Activated CD8-positive, alpha-beta memory T cell treated with anti-CD3 and anti-CD28 coated beads for 36 hours (primary cell): ENCODE data around the gene DSN1. TPM values are rescaled to one million over a fixed set of nuclear protein-coding genes. Genes with fewer than 3 reads are reported as not detected.

Source experiments
- CTCF ChIA-PET: fragments of 350-600 bp; sonication (Branson Sonifier 250); formaldehyde crosslinking; loops from one replicate; lab custom pipeline; 2021; ENCODE audit warnings: antibody characterized with exemption; lab: Charles Lee
- POLR2A ChIA-PET: fragments of 350-600 bp; sonication (Branson Sonifier 250); formaldehyde crosslinking; loops from one replicate; lab custom pipeline; 2021; ENCODE audit warnings: antibody characterized with exemption; lab: Charles Lee
- total RNA-seq, 2 experiments: library from RNA; stranded (reverse); gene quantifications; one replicate each; pipeline ENCODE4 v1.2.3, GENCODE V29; 2021

Gene DSN1
- total RNA-seq, 2 experiments from 2014 or later: 22.3 to 25.9 TPM

GRCh38 chr20:36773107-36773596 lies 411 bp downstream of the DSN1 start:
- ChIA-PET POLR2A (interaction anchor here (0.6 to 1.3 kb wide), 3 partner anchors 18 to 169 kb away, joined by 3 to 5 read pairs (median 4); no protein-coding TSS in a partner anchor), CTCF (interaction anchor here (0.8 to 2.0 kb wide), 6 partner anchors 13 to 129 kb away, joined by 3 to 6 read pairs (median 4); a partner anchor contains a TSS)

GRCh38 chr20:36770680-36771079 lies 2.9 kb downstream of the DSN1 start:
- ChIA-PET CTCF (no interaction called here), POLR2A (no interaction called here)

GRCh38 chr20:36768768-36769430 lies 4.7 kb downstream of the DSN1 start:
- ChIA-PET POLR2A (no interaction called here), CTCF (interaction anchor here (1.3 kb wide), 1 partner anchor 40 kb away, joined by 3 read pairs; no protein-coding TSS in a partner anchor)

DNA sequence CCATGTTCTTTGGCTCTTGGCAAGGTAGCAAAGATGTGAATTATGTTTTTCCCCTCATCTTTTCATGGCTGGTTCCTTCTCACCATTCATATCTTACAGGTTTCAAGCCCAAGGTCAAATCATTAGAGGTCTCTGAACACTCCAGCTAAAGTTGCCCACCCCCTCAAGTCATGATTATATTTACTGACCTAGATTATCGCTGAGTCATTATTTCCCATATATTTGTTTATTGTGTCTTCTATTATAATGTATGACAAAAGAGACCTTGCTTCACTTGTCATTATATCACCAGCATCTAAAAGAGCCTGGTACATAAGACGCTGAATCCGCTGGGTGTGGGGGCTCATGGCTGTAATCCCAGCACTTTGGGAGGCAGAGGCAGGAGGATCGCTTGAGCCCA lies 12.4 kb downstream of the DSN1 start:
- ChIA-PET CTCF (no interaction called here), POLR2A (no interaction called here)

DNA sequence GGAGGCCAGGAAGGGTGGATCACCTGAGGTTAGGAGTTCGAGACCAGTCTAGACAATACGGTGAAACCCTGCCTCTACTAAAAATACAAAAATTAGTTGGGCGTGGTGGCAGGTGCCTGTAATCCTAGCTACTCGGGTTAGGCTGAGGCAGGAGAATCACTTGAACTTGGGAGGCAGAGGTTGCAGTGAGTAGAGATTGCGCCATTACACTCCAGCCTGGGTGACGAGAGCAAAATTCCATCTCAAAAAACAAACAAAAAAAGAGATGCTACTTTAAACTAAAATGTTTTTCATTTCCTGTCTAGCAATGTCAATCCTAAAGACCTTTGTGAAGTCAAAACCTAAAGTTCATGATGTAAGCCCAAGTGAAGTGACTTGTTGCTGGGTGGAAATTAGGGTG lies 12.9 kb downstream of the DSN1 start:
- CTCF ChIA-PET: interaction anchor here (1.0 kb wide), 1 partner anchor 13 kb away, joined by 3 read pairs; the partner anchor contains the start of gene DSN1
- POLR2A ChIA-PET: no interaction called here

DNA sequence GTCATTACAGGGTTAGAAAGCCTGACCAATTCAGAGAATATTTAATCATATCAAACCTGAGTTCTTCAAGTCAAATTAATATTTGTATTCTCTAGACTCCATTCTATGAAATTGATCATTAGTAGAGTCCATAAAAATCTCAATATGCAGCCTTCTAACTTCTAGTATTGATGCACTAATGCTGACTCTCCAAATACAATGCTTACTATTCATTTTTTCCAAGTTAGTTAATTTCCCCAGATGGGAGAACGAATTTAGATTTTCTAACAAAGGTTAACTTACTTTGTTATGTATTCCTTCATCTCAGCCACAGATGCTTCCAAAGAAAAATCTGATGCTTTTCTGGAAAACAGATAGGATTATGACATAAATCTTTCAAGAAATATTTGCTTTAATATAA lies 15.3 kb downstream of the DSN1 start:
- POLR2A ChIA-PET: no interaction called here
- CTCF ChIA-PET: no interaction called here

DNA sequence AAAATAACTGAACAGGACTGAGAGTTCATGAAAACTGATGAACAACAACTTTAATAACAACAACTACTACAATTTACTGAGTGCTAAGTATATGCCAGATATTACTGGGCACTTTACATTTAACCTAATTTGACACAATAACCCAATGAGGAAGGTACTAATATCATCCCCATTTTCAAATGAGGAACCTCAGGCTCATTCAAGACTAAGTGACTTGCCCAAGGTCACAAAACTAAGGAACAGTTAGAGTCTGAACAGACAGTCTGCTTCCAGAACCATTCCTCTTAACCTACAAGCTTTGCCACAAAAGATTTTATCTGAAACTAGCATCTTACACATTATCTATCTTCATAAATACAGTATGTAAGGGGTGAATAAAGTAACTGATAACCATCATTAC lies 17.1 kb downstream of the DSN1 start:
- ChIA-PET CTCF (no interaction called here), POLR2A (no interaction called here)

DNA sequence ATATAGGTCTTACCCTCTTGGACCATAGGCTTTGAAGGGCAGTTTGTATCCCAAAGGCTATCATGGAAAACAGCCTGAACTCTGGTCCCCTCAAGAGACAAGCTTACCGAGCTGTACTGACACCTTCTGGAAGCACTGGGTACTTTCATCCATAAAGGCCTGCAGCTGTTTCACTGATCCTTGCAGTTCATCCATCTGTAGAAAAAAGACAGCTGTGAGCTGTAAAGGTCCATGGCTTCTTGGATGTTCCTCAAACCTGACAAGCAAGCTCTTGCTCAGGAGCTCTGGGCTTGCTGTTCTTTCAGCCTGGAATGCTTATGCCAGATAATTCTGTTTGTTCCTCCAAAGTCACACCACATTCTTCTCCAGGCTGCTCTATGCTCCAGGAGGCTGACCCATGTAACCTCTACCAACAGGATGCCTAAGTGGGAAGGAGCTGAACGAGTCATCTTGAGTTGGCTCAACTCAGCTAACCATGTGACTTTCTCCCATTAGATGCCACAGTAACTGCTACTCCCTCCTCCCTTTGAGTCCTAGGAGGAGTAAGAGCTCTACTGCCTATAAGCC lies 18.8 kb downstream of the DSN1 start:
- ChIA-PET CTCF (interaction anchor here (0.5 to 1.5 kb wide), 10 partner anchors 8 to 161 kb away, joined by 3 to 6 read pairs (median 3); partner anchors contain the start of genes NDRG3 and RAB5IF), POLR2A (interaction anchor here (0.5 to 1.0 kb wide), 2 partner anchors 19 to 159 kb away, joined by 3 read pairs; partner anchors contain the start of gene DSN1)

DNA sequence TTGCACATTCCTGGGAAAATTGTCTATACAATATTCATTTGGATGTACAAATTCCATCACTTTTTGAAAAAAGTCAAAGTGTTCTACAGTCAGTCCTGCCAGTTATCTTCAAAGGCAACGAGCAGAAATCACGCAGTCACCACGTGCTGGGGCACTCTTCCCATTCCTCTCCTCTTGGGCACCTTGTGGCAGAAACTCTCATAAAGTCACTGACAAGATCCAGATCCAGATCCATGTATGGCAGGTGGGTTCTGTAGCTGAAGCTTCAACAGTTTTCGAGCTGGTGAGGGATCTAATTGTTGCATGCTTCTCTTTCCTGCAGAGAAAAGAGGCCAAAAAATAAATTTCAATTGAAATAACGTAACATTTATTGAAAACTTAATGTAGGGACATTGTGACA lies 21.0 kb downstream of the DSN1 start:
- ChIA-PET POLR2A (no interaction called here), CTCF (no interaction called here)

GRCh38 chr20:36745927-36746659 lies 27.5 kb downstream of the DSN1 start, which contains the start of gene NDRG3:
Gene NDRG3 (minus strand): TSS chr20:36746090. CDS start chr20:36721735, 24,355 bp downstream.
- ChIA-PET CTCF (interaction anchor here (0.7 to 1.8 kb wide), 4 partner anchors 9 to 102 kb away, joined by 3 to 4 read pairs (median 4); no protein-coding TSS in a partner anchor), POLR2A (interaction anchor here (0.5 to 0.8 kb wide), 3 partner anchors 104 to 1362 kb away, joined by 3 to 4 read pairs (median 3); partner anchors contain the start of gene AAR2)

DNA sequence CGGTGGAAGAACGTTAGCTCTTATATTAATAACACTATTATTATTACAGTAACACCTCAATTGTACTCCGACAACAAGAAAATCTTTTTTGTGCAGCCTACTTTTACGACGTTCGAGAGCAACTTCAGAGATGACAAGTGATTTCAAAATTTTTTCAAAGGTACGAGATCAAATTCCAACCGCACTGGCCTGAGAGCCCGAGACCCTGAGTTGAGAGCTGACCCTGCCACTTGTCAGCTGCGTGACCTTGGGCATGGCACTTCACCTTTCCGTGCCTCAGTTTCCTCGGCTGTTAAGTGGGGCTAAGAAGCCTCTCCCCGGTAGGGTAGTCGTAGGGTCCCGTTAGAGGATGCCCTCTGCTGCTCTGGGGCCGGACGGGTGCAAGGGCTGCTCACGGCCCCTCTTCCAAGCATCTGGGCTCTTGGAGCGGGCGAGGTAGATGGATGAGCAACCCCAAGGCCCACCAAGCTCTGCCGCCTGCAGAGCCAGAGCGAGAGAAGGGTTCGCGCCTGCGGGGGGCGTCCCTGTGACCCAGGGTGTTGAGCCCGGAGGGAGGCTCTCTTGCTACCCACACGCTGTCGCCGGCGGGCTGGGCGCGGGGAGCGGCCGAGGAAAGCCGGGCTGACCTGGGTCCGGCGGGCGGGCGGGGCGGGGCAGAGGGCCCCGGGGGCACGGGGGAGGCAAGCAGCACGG lies 28.2 kb downstream of the DSN1 start:
- CTCF ChIA-PET: interaction anchor here (1.1 to 2.1 kb wide), 4 partner anchors 12 to 15 kb away, joined by 3 to 9 read pairs (median 4); no protein-coding TSS in a partner anchor
- POLR2A ChIA-PET: interaction anchor here (0.7 kb wide), 1 partner anchor 636 kb away, joined by 3 read pairs; no protein-coding TSS in a partner anchor

DNA sequence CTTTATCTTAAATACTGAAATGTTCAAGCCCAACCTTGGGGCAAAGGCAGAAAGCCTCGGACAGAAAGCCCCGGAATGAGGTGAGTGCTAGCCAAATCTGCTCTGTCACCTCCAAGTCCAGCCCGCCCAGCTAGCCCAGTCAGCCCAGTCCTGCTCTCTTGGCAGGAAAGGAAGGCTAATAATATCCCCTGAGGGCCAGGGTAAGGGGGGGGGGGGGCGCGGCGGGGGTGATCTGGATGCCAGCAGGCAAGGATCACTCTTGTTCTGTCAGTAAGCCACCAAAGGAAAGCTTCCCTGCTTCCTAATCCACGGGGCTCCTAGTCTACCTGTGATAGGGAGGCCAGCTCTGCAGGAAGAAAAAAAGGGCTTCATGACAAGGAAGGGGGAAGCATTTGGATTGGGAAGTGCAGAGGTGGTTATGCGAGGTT lies 28.8 kb downstream of the DSN1 start:
- ChIA-PET CTCF (interaction anchor here (1.2 to 2.1 kb wide), 4 partner anchors 9 to 15 kb away, joined by 3 to 9 read pairs (median 4); no protein-coding TSS in a partner anchor), POLR2A (interaction anchor here (0.6 to 0.7 kb wide), 2 partner anchors 11 to 635 kb away, joined by 3 read pairs; no protein-coding TSS in a partner anchor)

- CTCF ChIA-PET: interaction anchor here (0.7 to 2.1 kb wide), 5 partner anchors 10 to 139 kb away, joined by 3 to 9 read pairs (median 3); partner anchors contain the start of gene RAB5IF
- POLR2A ChIA-PET: interaction anchor here (0.6 kb wide), 1 partner anchor 10 kb away, joined by 3 read pairs; no protein-coding TSS in a partner anchor
Measured at GRCh38 chr20:36744243-36744642, 29.3 kb downstream of the DSN1 start.

GRCh38 chr20:36742558-36742957 lies 31.0 kb downstream of the DSN1 start:
- ChIA-PET CTCF (interaction anchor here (1.2 kb wide), 1 partner anchor 130 kb away, joined by 3 read pairs; no protein-coding TSS in a partner anchor), POLR2A (no interaction called here)

DNA sequence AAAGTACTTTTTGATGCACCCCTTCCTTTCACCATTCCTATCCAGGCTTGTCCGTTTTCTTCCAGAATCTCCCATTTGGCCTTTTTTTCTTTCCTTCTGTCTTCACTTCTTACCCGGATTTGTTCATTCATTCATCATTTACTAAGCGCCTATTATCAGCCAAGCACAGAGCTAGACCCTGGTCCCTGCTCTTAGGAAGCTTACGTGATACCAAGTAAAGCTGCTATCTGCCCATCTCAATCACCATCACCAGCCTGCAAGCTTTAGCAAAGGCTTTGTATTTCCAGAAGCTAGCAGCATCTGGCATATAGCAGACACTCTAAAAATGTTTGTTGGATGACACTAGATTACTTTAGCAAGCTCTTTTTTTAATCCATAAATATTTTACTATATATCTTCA lies 32.5 kb downstream of the DSN1 start:
- ChIA-PET POLR2A (no interaction called here), CTCF (no interaction called here)

GRCh38 chr20:36737183-36737499 lies 36.4 kb downstream of the DSN1 start:
- POLR2A ChIA-PET: no interaction called here
- CTCF ChIA-PET: no interaction called here

DNA sequence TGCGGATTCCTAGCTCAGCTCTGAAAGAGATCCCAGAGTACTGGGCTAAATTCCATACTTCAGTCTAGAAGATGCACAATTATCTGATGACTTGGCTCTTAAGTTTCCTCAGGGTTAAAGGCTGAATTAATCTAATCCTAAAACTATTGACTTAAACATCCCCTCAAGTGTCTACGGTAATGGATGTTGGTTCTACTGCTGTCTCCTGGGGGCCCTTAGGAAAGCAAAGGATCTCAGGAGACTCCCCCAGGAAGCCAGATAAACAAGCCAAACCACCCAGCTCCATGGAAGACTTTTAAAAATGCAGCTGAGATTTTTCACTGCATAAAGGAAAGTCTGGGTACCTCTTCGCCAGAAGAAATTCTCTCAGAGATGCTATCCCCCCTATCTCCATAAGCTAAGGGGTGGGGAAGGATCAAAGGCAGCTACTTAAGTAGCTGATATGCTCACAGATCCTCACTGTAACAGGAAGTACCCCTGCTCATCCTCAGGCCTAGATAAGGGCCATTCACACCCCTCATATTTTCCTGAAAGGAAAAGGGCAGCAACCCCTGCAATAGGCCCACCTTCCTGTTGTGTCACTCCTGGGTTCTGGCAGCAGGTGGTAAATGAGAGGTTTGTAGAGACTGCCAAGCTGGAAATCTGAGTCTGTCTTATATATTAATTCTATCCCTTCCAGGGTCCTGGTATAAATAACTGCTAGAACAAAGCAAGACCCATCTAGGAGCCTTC lies 36.9 kb downstream of the DSN1 start:
- ChIA-PET CTCF (interaction anchor here (0.7 to 1.4 kb wide), 2 partner anchors 21 to 40 kb away, joined by 3 read pairs; no protein-coding TSS in a partner anchor), POLR2A (interaction anchor here (0.6 kb wide), 1 partner anchor 92 kb away, joined by 4 read pairs; no protein-coding TSS in a partner anchor)
